RPMI8226 (cell line): Measurements from ENCODE around the gene RIN3.
A peak's percentile ranks its signal among the peaks of the same experiment; 100 is the strongest.

ENCODE experiments used
- DNase-seq: peaks from one replicate; pipeline ENCODE4 v3.0.0-alpha.2; 2015

The RIN3 gene

GRCh38 chr14:92651106-92651757 lies 137.7 kb downstream of the RIN3 start:
- DNase-seq = no peak

GRCh38 chr14:92651758-92652406 lies 138.3 kb downstream of the RIN3 start:
- DNase-seq = no peak

GRCh38 chr14:92652413-92653151 lies 139.0 kb downstream of the RIN3 start:
- no peak for DNase-seq

GRCh38 chr14:92653162-92653651 lies 139.6 kb downstream of the RIN3 start:
- no peak for DNase-seq

GRCh38 chr14:92654239-92654901 lies 140.8 kb downstream of the RIN3 start:
- no peak for DNase-seq

DNA sequence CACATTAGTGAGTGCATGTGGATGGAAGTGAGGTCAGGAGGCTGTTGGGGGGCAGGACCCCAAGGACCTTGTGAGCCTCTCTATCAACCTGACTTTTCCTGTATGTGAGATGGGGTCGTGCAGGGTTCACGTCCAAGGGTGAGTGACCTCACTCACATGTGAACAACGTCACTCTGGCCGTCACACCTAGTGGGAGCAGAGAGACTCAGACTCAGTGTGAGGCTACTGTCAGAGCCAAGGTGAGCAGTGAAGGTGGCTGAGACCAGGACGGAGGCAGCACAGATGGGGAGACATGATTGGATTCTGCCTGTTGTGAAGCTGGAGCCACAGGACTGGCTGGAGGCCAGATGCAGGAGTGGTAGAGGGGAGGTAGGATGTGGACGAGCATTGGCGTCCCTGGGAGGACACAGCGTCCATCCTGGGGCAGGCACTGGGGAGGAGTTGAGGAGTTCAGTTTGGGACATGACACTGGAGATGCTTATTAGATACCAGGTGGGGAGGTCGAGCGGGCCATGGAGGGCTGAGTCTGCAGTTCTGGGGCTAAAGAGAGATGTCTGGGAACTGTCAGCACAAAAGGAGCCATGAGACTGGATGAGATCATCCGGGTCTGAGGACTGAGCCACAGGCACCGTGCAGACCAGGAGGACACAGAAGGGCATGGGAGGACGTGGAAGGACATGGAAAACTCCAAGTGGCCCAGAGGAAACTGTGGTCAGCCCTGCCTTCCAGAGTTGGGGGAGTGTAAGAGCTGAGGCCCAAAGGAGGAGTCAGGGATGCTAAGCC lies 142.0 kb downstream of the RIN3 start:
- DNase-seq = no peak

DNA sequence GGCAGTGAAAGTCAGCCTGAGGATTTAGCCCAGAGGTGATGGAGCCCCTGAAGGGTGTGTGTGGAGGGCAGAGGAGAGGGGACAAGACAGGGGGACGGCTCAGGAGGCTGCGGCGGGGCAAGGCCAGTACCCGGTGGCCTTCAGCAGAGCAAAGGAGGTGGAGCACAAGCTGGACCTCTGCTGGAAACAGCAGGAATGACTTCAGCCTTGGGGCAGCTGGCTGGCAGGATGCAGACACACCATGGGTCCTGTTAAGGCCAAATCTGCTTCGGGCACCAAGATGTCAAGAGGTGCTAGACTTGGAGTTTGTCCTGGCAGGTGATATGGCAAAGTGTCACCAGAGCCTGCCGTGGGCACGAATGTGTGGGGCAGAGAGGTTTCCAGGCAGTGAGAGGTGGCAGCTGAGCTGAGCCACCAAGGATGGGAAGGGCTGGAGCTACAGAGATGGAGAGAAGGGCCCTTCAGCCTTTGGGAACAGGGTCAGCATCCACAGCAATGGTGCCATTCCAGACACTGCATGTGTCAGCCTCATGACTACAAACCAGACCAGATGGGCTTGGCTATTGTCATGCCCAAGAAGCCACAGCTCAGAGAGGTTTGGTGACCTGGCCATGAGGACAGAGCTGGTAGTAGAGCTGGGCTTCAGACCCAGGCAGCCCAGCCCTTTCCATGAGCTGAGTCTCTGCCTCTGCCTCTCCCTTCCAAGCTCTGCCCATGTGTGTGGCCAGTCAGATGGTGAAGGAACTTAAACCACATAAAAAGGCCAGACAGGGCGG lies 142.9 kb downstream of the RIN3 start:
- DNase-seq = no peak

- no peak for DNase-seq
Measured at GRCh38 chr14:92657457-92658142, 144.0 kb downstream of the RIN3 start.

DNA sequence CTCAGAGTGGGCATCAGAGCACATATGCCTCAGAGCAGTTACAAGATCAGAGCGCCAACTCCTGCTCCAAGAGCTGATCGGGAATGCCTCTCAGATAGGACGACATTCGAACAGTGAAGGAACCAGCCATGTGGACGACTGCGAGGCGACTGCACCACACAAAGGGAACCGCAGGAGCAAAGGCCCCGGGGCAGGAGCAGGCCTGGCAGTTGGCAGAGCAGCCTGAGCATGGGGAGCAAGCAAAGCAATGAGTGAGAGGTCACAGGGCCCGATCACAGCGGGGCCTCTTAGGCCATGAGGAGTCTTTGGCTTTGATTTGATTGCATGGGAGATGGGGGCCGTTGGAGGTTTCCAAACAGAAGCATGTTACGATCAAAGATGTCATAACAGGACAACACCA lies 144.6 kb downstream of the RIN3 start:
- DNase-seq = no peak

GRCh38 chr14:92658684-92659083 lies 145.1 kb downstream of the RIN3 start:
- DNase-seq = no peak

DNA sequence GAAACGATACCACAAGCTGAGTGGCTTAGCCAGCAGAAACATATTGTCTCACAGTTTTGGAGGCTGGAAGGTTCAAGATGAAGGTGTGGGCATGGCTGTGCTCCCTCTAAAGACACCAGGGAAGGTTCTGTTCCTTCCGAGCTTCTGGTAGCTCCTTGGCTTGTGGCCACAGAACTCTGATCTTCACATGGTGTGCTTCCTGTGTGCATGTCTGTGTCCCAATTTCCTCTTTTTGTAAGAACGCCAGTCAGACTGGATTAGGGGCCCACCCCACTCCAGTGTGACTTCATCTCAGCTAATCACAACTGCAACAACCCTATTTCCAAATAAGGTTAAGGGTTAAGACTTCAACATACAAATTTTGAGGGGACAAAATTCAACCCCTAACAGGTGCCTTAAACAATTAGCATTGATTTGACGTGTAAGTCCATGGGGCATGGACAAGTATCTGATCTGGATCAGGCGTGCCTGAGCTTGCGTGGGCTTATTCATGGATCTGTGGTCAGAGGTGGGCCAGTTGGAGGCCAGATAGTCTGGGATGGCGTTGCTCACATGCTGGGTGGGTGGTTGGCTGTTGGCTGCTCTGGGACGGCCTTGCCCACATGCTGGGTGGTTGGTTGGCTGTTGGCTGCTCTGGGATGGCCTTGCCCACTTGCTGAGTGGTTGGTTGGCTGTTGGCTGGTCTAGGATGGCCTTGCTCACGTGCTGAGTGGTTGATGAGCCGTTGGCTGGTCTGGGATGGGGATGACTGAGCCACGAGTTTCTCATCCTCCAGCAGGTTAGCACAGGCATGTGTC lies 146.4 kb downstream of the RIN3 start:
- no peak for DNase-seq

- no peak for DNase-seq
Measured at GRCh38 chr14:92660571-92660970, 147.0 kb downstream of the RIN3 start.

DNA sequence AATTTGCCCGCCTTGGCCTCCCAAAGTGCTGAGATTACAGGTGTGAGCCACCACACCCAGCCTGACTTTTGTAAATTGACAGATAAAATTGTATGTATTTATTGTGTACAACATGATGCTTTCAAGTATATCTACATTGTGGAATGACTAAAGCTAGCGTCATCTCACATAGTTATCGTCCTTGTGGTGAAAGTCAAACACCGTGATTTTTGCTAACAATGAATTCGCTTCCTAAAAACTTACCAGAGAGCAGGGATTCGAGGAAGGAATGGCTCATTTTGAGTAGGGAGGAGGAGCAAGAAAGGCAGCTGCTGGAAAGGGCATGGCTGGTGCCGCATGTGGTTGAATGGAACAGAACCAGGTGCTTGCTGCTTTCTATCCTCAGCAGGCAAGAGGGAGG lies 149.5 kb downstream of the RIN3 start:
- DNase-seq = no peak

DNA sequence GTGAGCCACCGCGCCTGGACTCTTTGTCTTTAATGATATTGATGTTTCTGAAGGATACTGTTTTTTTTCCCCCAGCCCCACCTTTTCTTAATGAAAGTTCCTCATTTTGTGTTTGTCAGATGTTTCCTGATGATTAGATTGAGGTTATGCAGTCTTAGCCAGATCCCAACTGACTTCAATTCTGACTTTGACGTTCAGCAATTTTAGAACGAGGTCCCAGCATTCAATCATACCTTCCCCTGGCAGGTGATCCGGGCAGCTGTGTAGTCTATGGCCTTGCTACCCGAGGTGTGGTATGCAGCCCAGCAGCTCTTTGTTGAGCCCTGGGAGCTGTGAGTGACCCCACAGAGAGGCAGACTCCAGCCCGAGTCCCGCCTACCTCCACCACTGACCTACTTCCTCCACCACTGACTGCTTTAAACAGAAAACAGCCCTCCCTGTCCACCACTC lies 152.1 kb downstream of the RIN3 start:
- no peak for DNase-seq

DNA sequence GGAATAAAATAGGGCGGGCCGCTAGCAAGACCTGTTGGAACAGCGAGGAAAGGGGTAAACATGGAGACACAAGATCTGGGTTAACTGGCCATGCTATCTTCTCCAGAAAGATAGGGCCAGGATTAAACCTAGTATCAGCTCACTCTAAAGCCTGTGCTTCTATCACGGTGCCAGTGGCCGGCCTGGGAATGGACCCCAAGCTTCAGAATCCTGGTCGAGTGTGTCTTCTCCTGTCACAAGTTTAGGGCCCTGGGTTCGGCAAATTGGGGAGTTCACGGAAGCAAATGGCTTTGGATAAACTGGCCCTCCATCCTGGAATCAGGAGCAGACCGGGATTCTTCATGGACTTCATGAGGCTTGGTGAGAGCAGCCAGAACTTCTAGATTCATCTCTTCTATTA lies 152.7 kb downstream of the RIN3 start:
- DNase-seq = no peak

- no peak for DNase-seq
Measured at GRCh38 chr14:92668276-92668973, 154.8 kb downstream of the RIN3 start.

GRCh38 chr14:92670160-92670559 lies 156.6 kb downstream of the RIN3 start:
- DNase-seq = peak; percentile 47

- DNase-seq = no peak
Measured at GRCh38 chr14:92670643-92671366, 157.2 kb downstream of the RIN3 start.

DNA sequence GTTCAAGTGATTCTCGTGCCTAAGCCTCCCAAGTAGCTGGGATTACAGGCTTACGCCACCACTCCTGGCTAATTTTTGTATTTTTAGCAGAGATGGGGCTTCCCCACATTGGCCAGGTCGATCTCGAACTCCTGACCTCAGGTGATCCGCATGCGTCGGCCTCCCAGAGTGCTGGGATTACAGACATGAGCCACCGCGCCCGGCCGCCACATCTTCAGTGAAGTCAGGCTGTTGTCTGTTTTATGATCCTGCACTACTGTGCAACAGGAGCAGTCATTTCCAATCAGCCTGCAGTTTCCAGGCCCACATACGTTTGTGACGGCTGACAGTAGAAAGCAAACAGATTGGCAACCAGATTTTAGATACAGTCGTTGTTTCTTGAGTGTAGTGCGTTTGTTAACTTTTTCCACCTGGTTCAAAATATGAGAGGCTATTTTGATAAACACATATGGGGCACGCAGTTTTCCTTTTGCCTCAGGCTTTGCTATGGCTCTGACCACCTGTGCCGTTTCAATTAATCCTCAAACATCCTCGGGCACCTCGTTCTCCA lies 160.1 kb downstream of the RIN3 start:
- no peak for DNase-seq
